ENCODE data around the gene BSN.
"Not testable (repeated sequence)": the region's sequence is repeated elsewhere in the genome, so short reads cannot be mapped to it uniquely, and the experiment has no call there.

The BSN gene

GRCh38 chr3:49695350-49696015 lies 141.2 kb downstream of the BSN start:
- not testable (repeated sequence) for DNase-seq (ENCODE audit: low read depth)

GRCh38 chr3:49699281-49699979 lies 145.2 kb downstream of the BSN start:
- DNase-seq (ENCODE audit: low read depth): no peak

DNA sequence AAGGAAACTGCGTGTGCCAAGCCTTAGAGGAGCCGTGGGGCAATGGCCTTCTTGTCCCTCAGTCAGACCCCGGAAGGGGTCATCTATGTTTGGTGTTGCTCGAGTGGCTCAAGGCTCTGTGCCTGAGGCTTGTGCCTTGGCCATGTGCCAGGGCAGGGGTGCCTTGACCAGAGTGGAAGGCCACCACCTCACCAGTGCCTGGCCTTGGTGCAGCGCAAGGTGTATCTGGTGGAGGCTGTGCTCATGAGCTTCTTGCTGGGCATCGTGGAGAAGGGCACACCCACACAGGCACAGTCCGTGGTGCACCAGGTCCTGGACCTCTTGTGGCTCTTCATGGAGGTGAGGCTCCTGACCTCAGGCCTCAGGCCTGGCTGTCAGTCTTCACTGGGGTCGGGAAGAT lies 145.7 kb downstream of the BSN start:
- DNase-seq (ENCODE audit: low read depth): no peak

- DNase-seq (ENCODE audit: low read depth): no peak
Observed at GRCh38 chr3:49700453-49701128, 146.3 kb downstream of the BSN start.

GRCh38 chr3:49701388-49702077 lies 147.3 kb downstream of the BSN start:
- no peak for DNase-seq (ENCODE audit: low read depth)

GRCh38 chr3:49702672-49703071 lies 148.4 kb downstream of the BSN start:
- no peak for DNase-seq (ENCODE audit: low read depth)

DNA sequence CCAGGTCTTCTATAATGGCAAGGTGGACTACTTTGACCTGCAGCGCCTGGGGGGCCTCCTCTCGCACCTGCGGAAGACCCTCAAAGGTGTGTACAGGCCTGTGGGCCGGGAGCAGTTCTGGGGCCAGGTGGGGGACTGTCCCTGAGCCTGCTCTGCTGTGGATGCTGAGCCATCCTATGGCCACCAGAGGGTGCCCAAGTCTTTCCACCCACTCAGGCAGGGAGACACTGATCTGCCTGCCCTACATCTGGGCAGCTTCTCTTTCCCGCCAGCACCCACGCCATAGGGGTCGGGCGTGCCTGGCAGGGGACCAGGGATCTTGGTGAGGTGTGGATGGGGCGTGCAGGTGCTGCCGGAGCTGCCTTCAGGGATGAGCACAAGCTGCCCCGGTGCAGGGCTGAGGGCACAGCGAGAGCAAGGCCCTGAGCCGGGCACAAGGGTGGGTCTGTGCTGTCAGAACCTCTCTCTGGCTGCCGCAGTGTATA lies 149.2 kb downstream of the BSN start:
- peak; percentile 41 for DNase-seq (ENCODE audit: low read depth)

GRCh38 chr3:49703956-49704355 lies 149.7 kb downstream of the BSN start:
- DNase-seq (ENCODE audit: low read depth): no peak

GRCh38 chr3:49704629-49705028 lies 150.4 kb downstream of the BSN start:
- no peak for DNase-seq (ENCODE audit: low read depth)

- DNase-seq (ENCODE audit: low read depth): no peak
Observed at GRCh38 chr3:49705390-49705960, 151.2 kb downstream of the BSN start.

DNA sequence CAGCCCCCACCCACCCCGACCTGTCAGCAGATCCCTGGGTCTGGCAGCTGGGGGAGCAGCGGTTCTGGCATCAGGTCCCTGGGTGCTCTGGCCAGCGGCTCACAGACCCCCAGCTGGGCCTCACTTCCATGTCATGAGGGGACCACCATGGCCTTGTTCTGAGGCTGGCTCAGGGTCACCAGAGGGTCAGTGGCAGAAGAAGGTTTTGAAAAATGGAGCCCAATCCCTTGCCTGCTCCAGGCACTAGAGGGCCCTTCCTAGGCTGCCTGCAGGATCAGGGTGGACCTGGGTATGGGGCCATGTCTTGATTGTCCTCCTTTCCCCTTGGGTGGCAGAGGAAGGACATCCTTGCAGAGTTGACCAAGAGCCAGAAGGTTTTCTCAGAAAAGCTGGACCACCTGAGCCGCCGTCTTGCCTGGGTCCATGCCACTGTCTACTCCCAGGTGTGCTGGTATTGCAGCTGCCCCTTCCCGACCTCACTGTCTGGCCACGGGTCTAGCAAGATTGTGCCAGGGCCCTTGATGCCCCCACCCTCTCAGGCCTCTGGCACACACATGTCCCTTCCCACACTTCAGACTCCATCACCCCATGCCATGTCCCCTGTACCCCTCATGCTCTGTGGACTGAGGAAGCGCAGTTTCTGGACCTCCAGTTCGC lies 152.3 kb downstream of the BSN start:
- no peak for DNase-seq (ENCODE audit: low read depth)

GRCh38 chr3:49707113-49707480 lies 152.8 kb downstream of the BSN start:
- DNase-seq (ENCODE audit: low read depth): no peak

- no peak for DNase-seq (ENCODE audit: low read depth)
Observed at GRCh38 chr3:49709852-49710251, 155.6 kb downstream of the BSN start.

GRCh38 chr3:49711489-49711888 lies 157.2 kb downstream of the BSN start:
- DNase-seq (ENCODE audit: low read depth): no peak

DNA sequence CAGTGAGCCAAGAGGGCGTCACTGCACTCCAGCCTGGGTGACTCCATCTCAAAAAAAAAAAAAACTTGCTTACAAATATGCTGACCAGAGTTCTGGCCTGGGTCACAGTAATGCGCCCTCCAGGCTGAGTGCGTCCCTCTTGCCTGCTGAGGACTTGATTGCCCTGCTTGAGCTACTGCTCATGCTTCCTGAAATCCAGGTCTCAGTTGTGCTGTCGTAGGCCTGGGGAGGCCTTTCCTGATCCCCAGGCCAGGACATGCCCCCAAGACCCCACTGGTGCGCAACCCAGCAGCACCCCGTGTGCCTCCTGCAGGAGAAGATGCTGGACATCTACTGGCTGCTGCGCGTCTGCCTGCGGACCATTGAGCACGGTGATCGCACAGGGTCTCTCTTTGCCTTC lies 157.9 kb downstream of the BSN start:
- no peak for DNase-seq (ENCODE audit: low read depth)

DNA sequence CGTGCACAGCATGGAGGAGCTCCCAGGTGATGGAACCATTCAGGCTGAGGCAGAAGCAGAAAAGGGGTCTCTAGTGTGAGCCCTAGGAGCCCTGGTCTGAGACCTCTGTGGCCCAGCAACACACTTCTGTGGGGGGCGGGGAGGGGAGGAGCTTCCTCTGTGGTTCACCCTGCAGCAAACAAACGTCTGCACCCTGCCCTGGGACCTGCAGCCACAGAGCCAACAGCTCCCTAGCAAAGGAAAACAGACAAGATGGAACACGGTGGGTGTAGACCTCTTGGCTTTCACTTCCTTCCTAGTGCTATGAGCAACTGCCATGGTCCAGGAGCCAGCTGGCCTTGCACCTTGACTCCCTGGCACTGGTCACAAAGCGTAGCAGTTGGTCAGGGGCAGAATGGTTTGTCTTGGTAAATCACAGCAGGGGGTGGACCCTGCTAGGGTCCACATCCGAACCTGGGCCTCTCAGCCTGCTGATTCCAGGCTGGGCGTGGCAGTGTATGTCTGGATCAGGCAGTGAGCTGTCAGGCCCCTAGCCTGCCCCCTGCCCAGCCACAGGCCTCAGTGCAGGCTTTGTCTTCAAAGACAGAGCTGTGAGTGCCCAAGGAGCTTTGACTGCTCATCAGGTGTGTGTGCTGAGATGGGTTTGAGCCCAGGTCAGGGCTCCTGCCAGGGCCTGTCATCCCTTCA lies 158.5 kb downstream of the BSN start:
- no peak for DNase-seq (ENCODE audit: low read depth)

DNA sequence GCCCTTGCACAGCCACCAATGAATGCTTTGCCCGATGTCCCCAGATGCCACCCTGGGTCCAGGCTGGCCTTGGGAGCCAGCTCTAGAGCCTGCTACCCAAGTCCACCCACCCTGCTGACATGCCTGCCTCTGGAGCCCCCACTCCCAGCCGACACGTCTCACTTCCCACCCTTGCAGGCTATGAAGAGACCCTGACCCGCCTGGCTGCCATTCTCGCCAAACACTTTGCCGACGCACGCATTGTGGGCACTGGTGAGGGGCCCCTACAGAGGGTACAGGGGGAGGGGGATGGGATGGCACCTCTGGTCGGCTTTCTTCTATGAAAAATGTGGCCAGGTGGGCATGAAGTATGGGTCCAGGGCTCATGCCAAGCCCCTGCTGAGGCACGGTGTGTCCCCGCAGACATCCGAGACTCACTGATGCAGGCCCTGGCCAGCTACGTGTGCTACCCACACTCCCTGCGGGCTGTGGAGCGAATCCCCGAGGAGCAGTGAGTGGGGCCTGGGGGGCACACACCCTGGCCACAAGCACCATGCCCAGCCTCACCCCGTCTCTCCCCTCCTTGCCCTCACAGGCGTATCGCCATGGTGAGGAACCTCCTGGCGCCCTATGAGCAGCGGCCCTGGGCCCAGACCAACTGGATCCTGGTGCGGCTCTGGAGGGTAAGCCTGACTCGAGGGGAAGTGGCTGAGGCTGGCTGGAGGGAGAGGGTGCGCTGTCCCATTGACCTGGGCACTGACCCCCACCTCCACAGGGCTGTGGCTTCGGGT lies 159.2 kb downstream of the BSN start:
- no peak for DNase-seq (ENCODE audit: low read depth)

DNA sequence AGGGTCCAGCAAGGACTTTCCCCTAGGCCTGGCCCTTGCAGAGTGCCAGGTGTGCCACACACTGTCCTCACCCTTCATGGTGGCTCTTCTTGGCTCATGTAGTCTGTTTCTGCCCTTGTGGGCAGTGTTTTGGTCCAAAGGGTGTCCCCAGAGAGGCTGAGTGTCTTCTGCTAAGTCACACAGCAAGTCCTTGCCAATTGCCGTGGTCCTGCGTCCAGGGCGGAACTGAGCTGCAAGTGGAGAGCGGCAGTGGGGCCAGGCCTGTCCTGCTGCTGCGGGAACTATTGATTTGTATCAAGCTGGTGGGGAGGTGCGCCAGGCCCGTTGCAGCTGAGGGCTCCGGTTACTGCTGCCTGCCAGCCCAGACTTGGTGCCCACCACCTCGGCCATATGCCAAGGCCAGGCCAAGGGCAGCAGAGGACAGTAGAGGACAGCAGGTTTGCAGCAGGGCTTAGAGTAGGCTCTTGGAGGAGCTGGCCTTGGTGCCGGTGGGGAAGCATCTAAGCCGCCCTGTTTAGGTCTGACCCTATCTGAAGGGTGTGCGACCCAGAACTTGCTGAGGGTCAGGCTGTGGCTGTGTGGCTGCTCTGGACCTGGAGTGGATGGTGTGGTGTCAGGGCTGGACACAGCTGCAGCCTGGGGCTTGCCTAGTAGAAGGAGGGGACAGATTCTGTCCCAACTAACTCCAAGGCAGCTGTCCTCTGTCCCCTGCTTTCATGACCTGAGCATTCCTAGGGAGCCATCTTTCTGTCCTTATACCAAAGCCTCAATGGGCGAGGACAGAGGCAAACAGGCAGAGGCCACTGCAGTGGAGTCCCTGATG lies 160.7 kb downstream of the BSN start:
- DNase-seq (ENCODE audit: low read depth): no peak

DNA sequence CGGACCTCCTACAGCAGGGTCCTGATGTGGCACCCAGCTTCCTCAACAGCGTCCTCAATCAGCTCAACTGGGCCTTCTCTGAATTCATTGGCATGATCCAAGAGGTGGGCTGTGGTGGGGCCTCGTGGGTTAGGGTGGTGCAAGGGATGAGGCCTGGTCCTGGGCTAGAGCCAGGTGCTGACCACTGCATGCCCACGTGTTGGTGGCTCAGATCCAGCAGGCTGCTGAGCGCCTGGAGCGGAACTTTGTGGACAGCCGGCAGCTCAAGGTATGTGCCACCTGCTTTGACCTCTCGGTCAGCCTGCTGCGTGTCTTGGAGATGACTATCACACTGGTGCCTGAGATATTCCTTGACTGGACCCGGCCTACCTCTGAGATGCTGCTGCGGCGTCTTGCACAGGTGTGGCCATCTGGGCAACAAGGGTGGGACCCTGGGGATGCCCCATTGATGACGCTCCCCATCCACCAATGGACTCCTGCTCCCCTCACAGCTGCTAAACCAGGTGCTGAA lies 161.4 kb downstream of the BSN start:
- no peak for DNase-seq (ENCODE audit: low read depth)
